ENCODE measurements around the gene RAMP2. TPM values are rescaled to one million over a fixed set of nuclear protein-coding genes. Genes with fewer than 3 reads are reported as not detected.
A peak's percentile ranks its signal among the peaks of the same experiment; 100 is the strongest.

The RAMP2 gene
- total and polyA plus RNA-seq, 2 of the 13 experiments (the other 11 are each of a cell fraction or from before 2014, with no cell fraction given), result 1.4 to 5.2 TPM

DNA sequence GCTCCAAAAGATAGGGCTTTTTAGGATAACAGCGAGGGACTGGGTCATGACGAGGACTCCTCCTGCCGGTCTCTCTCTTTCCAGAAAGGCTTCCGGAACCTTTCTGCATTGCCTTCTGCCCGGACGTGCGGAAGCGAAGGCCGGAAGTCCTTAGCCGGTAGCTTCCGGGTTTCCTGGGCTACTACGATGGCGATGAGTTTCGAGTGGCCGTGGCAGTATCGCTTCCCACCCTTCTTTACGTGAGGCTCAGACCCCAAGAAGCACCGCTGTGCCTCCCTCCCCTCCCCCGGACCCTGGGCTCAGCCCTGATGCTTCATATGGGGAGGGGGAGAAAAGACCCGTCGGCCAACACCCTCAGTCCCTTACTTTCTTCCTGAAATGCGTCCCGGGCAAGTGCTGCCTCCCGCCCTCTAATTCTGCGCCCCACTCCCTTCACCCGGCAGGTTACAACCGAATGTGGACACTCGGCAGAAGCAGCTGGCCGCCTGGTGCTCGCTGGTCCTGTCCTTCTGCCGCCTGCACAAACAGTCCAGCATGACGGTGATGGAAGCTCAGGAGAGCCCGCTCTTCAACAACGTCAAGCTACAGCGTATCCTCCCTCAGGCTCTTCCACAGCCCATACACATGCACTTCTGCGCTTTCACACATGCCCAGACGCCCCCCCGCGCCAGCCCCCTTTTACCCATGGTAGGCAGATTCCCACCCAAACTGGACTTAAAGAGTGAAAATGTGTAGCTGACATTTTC is 12.4 kb downstream of the RAMP2 start, which contains the start of gene VPS25 (continued):
- peak; percentile 87 for TF ChIP-seq KLF9 (CRISPR knock-in tag; IDR thresholded peaks at IDR 0.05; ENCODE audit: low read depth)
- TF ChIP-seq TRAFD1 (CRISPR knock-in tag; IDR thresholded peaks at IDR 0.05; ENCODE audit: borderline replicate concordance), result no peak; the same call in 1 of the 2 replicates
- TF ChIP-seq MTF1 (CRISPR knock-in tag; IDR thresholded peaks at IDR 0.05), result 0 out of 2 replicates have a peak, but pooled peaks have one; percentile 40
- TF ChIP-seq ZFP62 (CRISPR knock-in tag; IDR thresholded peaks at IDR 0.05), result no peak
- no peak; the same call in 1 of the 2 replicates for TF ChIP-seq SMC3 (IDR thresholded peaks at IDR 0.05; ENCODE audit: low read length)
- TF ChIP-seq, protein P1, sequence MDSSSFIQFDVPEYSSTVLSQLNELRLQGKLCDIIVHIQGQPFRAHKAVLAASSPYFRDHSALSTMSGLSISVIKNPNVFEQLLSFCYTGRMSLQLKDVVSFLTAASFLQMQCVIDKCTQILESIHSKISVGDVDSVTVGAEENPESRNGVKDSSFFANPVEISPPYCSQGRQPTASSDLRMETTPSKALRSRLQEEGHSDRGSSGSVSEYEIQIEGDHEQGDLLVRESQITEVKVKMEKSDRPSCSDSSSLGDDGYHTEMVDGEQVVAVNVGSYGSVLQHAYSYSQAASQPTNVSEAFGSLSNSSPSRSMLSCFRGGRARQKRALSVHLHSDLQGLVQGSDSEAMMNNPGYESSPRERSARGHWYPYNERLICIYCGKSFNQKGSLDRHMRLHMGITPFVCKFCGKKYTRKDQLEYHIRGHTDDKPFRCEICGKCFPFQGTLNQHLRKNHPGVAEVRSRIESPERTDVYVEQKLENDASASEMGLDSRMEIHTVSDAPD (CRISPR knock-in tag; IDR thresholded peaks at IDR 0.05), result peak; percentile 61; the same call in 1 of the 2 replicates
- TF ChIP-seq, protein P2, sequence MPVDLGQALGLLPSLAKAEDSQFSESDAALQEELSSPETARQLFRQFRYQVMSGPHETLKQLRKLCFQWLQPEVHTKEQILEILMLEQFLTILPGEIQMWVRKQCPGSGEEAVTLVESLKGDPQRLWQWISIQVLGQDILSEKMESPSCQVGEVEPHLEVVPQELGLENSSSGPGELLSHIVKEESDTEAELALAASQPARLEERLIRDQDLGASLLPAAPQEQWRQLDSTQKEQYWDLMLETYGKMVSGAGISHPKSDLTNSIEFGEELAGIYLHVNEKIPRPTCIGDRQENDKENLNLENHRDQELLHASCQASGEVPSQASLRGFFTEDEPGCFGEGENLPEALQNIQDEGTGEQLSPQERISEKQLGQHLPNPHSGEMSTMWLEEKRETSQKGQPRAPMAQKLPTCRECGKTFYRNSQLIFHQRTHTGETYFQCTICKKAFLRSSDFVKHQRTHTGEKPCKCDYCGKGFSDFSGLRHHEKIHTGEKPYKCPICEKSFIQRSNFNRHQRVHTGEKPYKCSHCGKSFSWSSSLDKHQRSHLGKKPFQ (CRISPR knock-in tag; IDR thresholded peaks at IDR 0.05; ENCODE audit: insufficient replicate concordance), result peak; percentile 49
- TF ChIP-seq ZNF558 (CRISPR knock-in tag; IDR thresholded peaks at IDR 0.05; ENCODE audit: borderline replicate concordance), result peak; percentile 22; the same call in 1 of the 2 replicates
- TF ChIP-seq TCF12 (IDR thresholded peaks at IDR 0.05), result no peak
- no peak for TF ChIP-seq TCF12 (CRISPR knock-in tag; IDR thresholded peaks at IDR 0.05)
- no peak; the same call in 1 of the 2 replicates for TF ChIP-seq GZF1 (CRISPR knock-in tag; IDR thresholded peaks at IDR 0.05)
- TF ChIP-seq, protein P3, sequence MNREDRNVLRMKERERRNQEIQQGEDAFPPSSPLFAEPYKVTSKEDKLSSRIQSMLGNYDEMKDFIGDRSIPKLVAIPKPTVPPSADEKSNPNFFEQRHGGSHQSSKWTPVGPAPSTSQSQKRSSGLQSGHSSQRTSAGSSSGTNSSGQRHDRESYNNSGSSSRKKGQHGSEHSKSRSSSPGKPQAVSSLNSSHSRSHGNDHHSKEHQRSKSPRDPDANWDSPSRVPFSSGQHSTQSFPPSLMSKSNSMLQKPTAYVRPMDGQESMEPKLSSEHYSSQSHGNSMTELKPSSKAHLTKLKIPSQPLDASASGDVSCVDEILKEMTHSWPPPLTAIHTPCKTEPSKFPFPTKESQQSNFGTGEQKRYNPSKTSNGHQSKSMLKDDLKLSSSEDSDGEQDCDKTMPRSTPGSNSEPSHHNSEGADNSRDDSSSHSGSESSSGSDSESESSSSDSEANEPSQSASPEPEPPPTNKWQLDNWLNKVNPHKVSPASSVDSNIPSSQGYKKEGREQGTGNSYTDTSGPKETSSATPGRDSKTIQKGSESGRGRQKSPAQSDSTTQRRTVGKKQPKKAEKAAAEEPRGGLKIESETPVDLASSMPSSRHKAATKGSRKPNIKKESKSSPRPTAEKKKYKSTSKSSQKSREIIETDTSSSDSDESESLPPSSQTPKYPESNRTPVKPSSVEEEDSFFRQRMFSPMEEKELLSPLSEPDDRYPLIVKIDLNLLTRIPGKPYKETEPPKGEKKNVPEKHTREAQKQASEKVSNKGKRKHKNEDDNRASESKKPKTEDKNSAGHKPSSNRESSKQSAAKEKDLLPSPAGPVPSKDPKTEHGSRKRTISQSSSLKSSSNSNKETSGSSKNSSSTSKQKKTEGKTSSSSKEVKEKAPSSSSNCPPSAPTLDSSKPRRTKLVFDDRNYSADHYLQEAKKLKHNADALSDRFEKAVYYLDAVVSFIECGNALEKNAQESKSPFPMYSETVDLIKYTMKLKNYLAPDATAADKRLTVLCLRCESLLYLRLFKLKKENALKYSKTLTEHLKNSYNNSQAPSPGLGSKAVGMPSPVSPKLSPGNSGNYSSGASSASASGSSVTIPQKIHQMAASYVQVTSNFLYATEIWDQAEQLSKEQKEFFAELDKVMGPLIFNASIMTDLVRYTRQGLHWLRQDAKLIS (CRISPR knock-in tag; IDR thresholded peaks at IDR 0.05), result no peak
- TF ChIP-seq ZNF747 (CRISPR knock-in tag; IDR thresholded peaks at IDR 0.05; ENCODE audit: borderline replicate concordance), result 0 out of 2 replicates have a peak, but pooled peaks have one; percentile 85
- TF ChIP-seq, protein P4, sequence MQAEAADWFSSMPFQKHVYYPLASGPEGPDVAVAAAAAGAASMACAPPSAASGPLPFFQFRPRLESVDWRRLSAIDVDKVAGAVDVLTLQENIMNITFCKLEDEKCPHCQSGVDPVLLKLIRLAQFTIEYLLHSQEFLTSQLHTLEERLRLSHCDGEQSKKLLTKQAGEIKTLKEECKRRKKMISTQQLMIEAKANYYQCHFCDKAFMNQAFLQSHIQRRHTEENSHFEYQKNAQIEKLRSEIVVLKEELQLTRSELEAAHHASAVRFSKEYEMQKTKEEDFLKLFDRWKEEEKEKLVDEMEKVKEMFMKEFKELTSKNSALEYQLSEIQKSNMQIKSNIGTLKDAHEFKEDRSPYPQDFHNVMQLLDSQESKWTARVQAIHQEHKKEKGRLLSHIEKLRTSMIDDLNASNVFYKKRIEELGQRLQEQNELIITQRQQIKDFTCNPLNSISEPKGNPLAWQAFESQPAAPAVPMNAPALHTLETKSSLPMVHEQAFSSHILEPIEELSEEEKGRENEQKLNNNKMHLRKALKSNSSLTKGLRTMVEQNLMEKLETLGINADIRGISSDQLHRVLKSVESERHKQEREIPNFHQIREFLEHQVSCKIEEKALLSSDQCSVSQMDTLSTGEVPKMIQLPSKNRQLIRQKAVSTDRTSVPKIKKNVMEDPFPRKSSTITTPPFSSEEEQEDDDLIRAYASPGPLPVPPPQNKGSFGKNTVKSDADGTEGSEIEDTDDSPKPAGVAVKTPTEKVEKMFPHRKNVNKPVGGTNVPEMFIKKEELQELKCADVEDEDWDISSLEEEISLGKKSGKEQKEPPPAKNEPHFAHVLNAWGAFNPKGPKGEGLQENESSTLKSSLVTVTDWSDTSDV (CRISPR knock-in tag; IDR thresholded peaks at IDR 0.05), result peak; percentile 70; the same call in 1 of the 2 replicates
- TF ChIP-seq PHF20 (CRISPR knock-in tag; IDR thresholded peaks at IDR 0.05), result peak; percentile 98
- TF ChIP-seq ISX (CRISPR knock-in tag; conservative IDR thresholded peaks at IDR 0.05), result 0 out of 2 replicates have a peak, but pooled peaks have one; percentile 71
- 0 out of 2 replicates have a peak, but pooled peaks have one; percentile 59 for TF ChIP-seq BRCA1 (CRISPR knock-in tag; IDR thresholded peaks at IDR 0.05)
